ENCODE data around the gene ATR. TPM values are rescaled to one million over a fixed set of nuclear protein-coding genes. Genes with fewer than 3 reads are reported as not detected.
A peak's percentile ranks its signal among the peaks of the same experiment; 100 is the strongest.

The ATR gene
- total and polyA plus RNA-seq, 9 of the 15 experiments (the other 6 are each of a cell fraction or from before 2014, with no cell fraction given) = 18.0 to 37.8 (median 23.2) TPM

DNA sequence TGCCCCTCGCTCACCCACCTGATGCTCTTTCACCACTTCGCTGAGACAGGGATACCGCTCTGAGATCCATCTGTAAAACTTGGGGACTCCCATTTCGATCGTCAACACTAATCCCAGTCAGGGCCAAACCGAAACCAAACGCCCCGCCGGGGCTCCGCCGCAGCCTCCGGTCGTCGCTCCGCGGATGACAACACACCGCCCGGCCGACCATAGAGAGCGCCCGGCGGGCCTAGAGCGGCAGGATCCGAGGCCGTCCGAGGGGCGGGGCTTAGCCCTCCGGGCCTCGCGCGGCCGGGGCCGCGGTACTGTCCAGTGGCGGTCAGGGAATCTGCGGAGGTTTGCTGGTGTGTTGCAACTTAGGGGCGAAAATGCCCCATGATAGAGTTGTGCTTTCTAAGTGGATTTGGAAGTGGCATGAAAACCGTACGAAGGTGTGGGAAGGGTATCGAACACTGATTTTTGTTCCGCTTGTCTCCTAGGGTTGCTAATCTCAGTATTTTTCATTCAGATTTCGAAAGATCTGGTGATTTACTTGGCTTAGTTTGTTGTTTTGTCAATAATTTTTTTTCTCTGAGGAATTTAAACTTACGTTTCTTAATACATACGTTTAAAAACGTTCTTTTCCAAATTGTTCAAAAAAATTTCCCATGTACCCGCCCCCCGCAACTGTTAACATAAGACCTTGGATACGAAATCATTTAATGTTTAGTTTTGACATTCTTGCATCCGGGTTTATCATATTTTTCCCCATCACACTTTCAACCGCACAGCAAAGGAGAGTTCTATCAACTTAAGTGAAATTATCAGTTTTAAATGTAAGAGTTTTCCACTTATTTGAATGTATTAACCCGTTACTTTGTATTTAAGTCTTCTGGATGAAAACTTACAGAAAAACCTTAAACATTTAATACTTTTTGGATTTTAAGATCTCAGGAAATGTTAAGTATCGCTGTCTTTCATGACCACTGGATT lies 130.4 kb downstream of the ATR start, which contains the start of gene XRN1 (continued):
- no peak for TF ChIP-seq SREBF2 (CRISPR knock-in tag; IDR thresholded peaks at IDR 0.05)
- TF ChIP-seq MAFK (IDR thresholded peaks at IDR 0.05; ENCODE audit: low read length) = no peak
- TF ChIP-seq FUS (optimal IDR thresholded peaks at IDR 0.05; ENCODE audit: low read depth, low read length) = no peak
- TF ChIP-seq ZNF75A (CRISPR knock-in tag; IDR thresholded peaks at IDR 0.05) = no peak
- TF ChIP-seq ATF1 (CRISPR knock-in tag; IDR thresholded peaks at IDR 0.05) = peak; percentile 87
- peak; percentile 98 for TF ChIP-seq ATF1 (tag; IDR thresholded peaks at IDR 0.05)
- no peak; the same call in 1 of the 2 replicates for TF ChIP-seq DPF2 (IDR thresholded peaks at IDR 0.05)
- no peak for TF ChIP-seq TCF7 (IDR thresholded peaks at IDR 0.05; ENCODE audit: borderline replicate concordance)
- TF ChIP-seq, protein P1, sequence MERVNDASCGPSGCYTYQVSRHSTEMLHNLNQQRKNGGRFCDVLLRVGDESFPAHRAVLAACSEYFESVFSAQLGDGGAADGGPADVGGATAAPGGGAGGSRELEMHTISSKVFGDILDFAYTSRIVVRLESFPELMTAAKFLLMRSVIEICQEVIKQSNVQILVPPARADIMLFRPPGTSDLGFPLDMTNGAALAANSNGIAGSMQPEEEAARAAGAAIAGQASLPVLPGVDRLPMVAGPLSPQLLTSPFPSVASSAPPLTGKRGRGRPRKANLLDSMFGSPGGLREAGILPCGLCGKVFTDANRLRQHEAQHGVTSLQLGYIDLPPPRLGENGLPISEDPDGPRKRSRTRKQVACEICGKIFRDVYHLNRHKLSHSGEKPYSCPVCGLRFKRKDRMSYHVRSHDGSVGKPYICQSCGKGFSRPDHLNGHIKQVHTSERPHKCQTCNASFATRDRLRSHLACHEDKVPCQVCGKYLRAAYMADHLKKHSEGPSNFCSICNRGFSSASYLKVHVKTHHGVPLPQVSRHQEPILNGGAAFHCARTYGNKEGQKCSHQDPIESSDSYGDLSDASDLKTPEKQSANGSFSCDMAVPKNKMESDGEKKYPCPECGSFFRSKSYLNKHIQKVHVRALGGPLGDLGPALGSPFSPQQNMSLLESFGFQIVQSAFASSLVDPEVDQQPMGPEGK (CRISPR knock-in tag; IDR thresholded peaks at IDR 0.05; ENCODE audit: borderline replicate concordance) = no peak
- TF ChIP-seq, protein P2, sequence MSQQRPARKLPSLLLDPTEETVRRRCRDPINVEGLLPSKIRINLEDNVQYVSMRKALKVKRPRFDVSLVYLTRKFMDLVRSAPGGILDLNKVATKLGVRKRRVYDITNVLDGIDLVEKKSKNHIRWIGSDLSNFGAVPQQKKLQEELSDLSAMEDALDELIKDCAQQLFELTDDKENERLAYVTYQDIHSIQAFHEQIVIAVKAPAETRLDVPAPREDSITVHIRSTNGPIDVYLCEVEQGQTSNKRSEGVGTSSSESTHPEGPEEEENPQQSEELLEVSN (IDR thresholded peaks at IDR 0.05; ENCODE audit: borderline replicate concordance in 1 of 2, extremely low read depth in 1 of 2, insufficient read depth in 1 of 2, insufficient read length in 1 of 2, low read depth in 1 of 2, low read length in 1 of 2, poor library complexity in 1 of 2, severe bottlenecking in 1 of 2) = peak in 1 of 2 experiments; percentile 57
- no peak for TF ChIP-seq ZNF584 (CRISPR knock-in tag; IDR thresholded peaks at IDR 0.05; ENCODE audit: low read depth)
- TF ChIP-seq NBN (IDR thresholded peaks at IDR 0.05; ENCODE audit: low read depth) = no peak; the same call in 1 of the 2 replicates
- TF ChIP-seq, protein P3, sequence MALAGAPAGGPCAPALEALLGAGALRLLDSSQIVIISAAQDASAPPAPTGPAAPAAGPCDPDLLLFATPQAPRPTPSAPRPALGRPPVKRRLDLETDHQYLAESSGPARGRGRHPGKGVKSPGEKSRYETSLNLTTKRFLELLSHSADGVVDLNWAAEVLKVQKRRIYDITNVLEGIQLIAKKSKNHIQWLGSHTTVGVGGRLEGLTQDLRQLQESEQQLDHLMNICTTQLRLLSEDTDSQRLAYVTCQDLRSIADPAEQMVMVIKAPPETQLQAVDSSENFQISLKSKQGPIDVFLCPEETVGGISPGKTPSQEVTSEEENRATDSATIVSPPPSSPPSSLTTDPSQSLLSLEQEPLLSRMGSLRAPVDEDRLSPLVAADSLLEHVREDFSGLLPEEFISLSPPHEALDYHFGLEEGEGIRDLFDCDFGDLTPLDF (CRISPR knock-in tag; IDR thresholded peaks at IDR 0.05) = no peak
- TF ChIP-seq, protein P4, sequence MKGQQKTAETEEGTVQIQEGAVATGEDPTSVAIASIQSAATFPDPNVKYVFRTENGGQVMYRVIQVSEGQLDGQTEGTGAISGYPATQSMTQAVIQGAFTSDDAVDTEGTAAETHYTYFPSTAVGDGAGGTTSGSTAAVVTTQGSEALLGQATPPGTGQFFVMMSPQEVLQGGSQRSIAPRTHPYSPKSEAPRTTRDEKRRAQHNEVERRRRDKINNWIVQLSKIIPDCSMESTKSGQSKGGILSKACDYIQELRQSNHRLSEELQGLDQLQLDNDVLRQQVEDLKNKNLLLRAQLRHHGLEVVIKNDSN (CRISPR knock-in tag; IDR thresholded peaks at IDR 0.05) = no peak
- no peak for TF ChIP-seq CBX5 (IDR thresholded peaks at IDR 0.05; ENCODE audit: borderline replicate concordance, low read depth)
- peak; percentile 100 for TF ChIP-seq RBBP5 (IDR thresholded peaks at IDR 0.05; ENCODE audit: borderline replicate concordance, insufficient read depth, low read length, poor library complexity, severe bottlenecking)
- TF ChIP-seq, protein P5, sequence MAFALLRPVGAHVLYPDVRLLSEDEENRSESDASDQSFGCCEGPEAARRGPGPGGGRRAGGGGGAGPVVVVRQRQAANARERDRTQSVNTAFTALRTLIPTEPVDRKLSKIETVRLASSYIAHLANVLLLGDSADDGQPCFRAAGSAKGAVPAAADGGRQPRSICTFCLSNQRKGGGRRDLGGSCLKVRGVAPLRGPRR (CRISPR knock-in tag; IDR thresholded peaks at IDR 0.05) = no peak
- TF ChIP-seq MTA3 (IDR thresholded peaks at IDR 0.05; ENCODE audit: borderline replicate concordance) = no peak
- no peak for TF ChIP-seq ZKSCAN8 (CRISPR knock-in tag; IDR thresholded peaks at IDR 0.05)
